Activated T-helper 2 cell treated with anti-CD3 and anti-CD28 coated beads, Interferon-gamma antibody, Interleukin-2, Interleukin-4, amounts not matched to agents 10 μg/mL and 5 μg/mL and 100 μg/mL, durations not matched to agents 14 hours and 24 hours and 36 hours (primary cell): Measurements from ENCODE around the gene TUBB1. TPM values are rescaled to one million over a fixed set of nuclear protein-coding genes. Genes with fewer than 3 reads are reported as not detected.
A peak's percentile ranks its signal among the peaks of the same experiment; 100 is the strongest.

Experiments used
- DNase-seq: peaks from one replicate; pipeline ENCODE4 v3.0.0; 2021; ENCODE audit warnings: low spot score
- H3K27ac Mint-ChIP-seq: one replicate; pipeline ENCODE4 v1.8.0; 2021; ENCODE audit warnings: mixed read lengths
- H3K27me3 Mint-ChIP-seq: one replicate; pipeline ENCODE4 v1.8.0; 2021; ENCODE audit warnings: low read depth, mixed read lengths
- H3K36me3 Mint-ChIP-seq: one replicate; pipeline ENCODE4 v1.8.0; 2021; ENCODE audit warnings: low read depth, mixed read lengths
- H3K4me1 Mint-ChIP-seq: one replicate; pipeline ENCODE4 v1.8.0; 2021; ENCODE audit warnings: low read depth, mixed read lengths
- H3K4me3 Mint-ChIP-seq: one replicate; pipeline ENCODE4 v1.8.0; 2021; ENCODE audit warnings: low read depth, mild to moderate bottlenecking, moderate library complexity, mixed read lengths
- H3K9me3 Mint-ChIP-seq: one replicate; pipeline ENCODE4 v1.8.0; 2021; ENCODE audit warnings: mixed read lengths
- intact Hi-C: fragments of 100-400 bp; cut with micrococcal nuclease; formaldehyde crosslinking; loops from one replicate; pipeline ENCODE4 v1.15.1; 2023
- total RNA-seq: library from RNA; stranded (reverse); gene quantifications from 2 replicates; pipeline ENCODE4 v1.2.3, GENCODE V29; 2022

Gene TUBB1
- total RNA-seq, 1 donor from 2014 or later: not detected

- DNase-seq: no peak
Measured at GRCh38 chr20:59023616-59024015, 4.4 kb downstream of the TUBB1 start.

GRCh38 chr20:59024111-59024530, 4.9 kb downstream of the TUBB1 start:
- H3K4me3 Mint-ChIP-seq: no peak overlapping the region
- no peaks in the 10 kb centered on the region for H3K27me3 Mint-ChIP-seq
- H3K9me3 Mint-ChIP-seq: no peaks in the 10 kb centered on the region
- H3K36me3 Mint-ChIP-seq: peaks cover 63% of the 10 kb centered on the region
- no peak for DNase-seq
- H3K4me1 Mint-ChIP-seq: peaks cover 28% of the 10 kb centered on the region
- intact Hi-C loops: no loop called here
- H3K27ac Mint-ChIP-seq: no peak overlapping the region

More at GRCh38 chr20:59023616-59024015, 4.4 kb downstream of the TUBB1 start:
- Mint-ChIP-seq H3K27me3 (no peaks in the 10 kb centered on the region), H3K4me3 (no peak overlapping the region), H3K9me3 (no peaks in the 10 kb centered on the region), H3K4me1 (peaks cover 23% of the 10 kb centered on the region), H3K36me3 (peaks cover 58% of the 10 kb centered on the region), H3K27ac (no peak overlapping the region)
- intact Hi-C loops: no loop called here

GRCh38 chr20:59025086-59025485, 5.9 kb downstream of the TUBB1 start:
- DNase-seq: no peak
- no peak overlapping the region for H3K4me3 Mint-ChIP-seq
- H3K27me3 Mint-ChIP-seq: no peaks in the 10 kb centered on the region
- H3K4me1 Mint-ChIP-seq: peaks cover 37% of the 10 kb centered on the region
- intact Hi-C loops: no loop called here
- H3K27ac Mint-ChIP-seq: no peak overlapping the region
- peaks cover 73% of the 10 kb centered on the region for H3K36me3 Mint-ChIP-seq
- H3K9me3 Mint-ChIP-seq: no peaks in the 10 kb centered on the region

GRCh38 chr20:59025511-59025910, 6.3 kb downstream of the TUBB1 start:
- peaks cover 77% of the 10 kb centered on the region for H3K36me3 Mint-ChIP-seq
- H3K27ac Mint-ChIP-seq: no peak overlapping the region
- H3K9me3 Mint-ChIP-seq: no peaks in the 10 kb centered on the region
- no peaks in the 10 kb centered on the region for H3K27me3 Mint-ChIP-seq
- no peak for DNase-seq
- intact Hi-C loops: no loop called here
- H3K4me3 Mint-ChIP-seq: no peak overlapping the region
- peaks cover 41% of the 10 kb centered on the region for H3K4me1 Mint-ChIP-seq

- intact Hi-C loops: no loop called here
- Mint-ChIP-seq H3K4me3 (no peak overlapping the region), H3K27ac (peak overlapping the region; percentile 9)
Measured at GRCh38 chr20:59026904-59027740, 7.9 kb downstream of the TUBB1 start.

GRCh38 chr20:59027741-59028320, 8.6 kb downstream of the TUBB1 start:
- Mint-ChIP-seq H3K27me3 (no peaks in the 10 kb centered on the region), H3K36me3 (peaks cover 85% of the 10 kb centered on the region), H3K4me1 (peaks cover 50% of the 10 kb centered on the region), H3K4me3 (no peak overlapping the region), H3K27ac (no peak overlapping the region), H3K9me3 (no peaks in the 10 kb centered on the region)
- intact Hi-C loops: no loop called here
- DNase-seq: no peak

More at GRCh38 chr20:59026904-59027740, 7.9 kb downstream of the TUBB1 start:
- no peak for DNase-seq
- peaks cover 87% of the 10 kb centered on the region for H3K36me3 Mint-ChIP-seq
- no peaks in the 10 kb centered on the region for H3K9me3 Mint-ChIP-seq
- H3K27me3 Mint-ChIP-seq: no peaks in the 10 kb centered on the region
- peaks cover 48% of the 10 kb centered on the region for H3K4me1 Mint-ChIP-seq

- H3K27ac Mint-ChIP-seq: peak overlapping the region; percentile 18
Measured at GRCh38 chr20:59028812-59029211, 9.6 kb downstream of the TUBB1 start.

GRCh38 chr20:59030911-59031563, 11.8 kb downstream of the TUBB1 start:
- H3K4me3 Mint-ChIP-seq: peak overlapping the region; percentile 93
- H3K27me3 Mint-ChIP-seq: no peaks in the 10 kb centered on the region
- H3K27ac Mint-ChIP-seq: peak overlapping the region; percentile 89
- intact Hi-C loops: loop anchor here (5.0 kb wide), 1 partner anchor 49 kb away; the partner anchor contains the start of gene NELFCD
- H3K9me3 Mint-ChIP-seq: no peaks in the 10 kb centered on the region
- peaks cover 86% of the 10 kb centered on the region for H3K36me3 Mint-ChIP-seq
- DNase-seq: no peak
- H3K4me1 Mint-ChIP-seq: peaks cover 60% of the 10 kb centered on the region

More at GRCh38 chr20:59028812-59029211, 9.6 kb downstream of the TUBB1 start:
- intact Hi-C loops: no loop called here
- H3K4me1 Mint-ChIP-seq: peaks cover 52% of the 10 kb centered on the region
- peak overlapping the region; percentile 54 for H3K4me3 Mint-ChIP-seq
- H3K9me3 Mint-ChIP-seq: no peaks in the 10 kb centered on the region
- H3K27me3 Mint-ChIP-seq: no peaks in the 10 kb centered on the region
- peaks cover 81% of the 10 kb centered on the region for H3K36me3 Mint-ChIP-seq
- no peak for DNase-seq

GRCh38 chr20:59031564-59032022, 12.4 kb downstream of the TUBB1 start:
- intact Hi-C loops: loop anchor here (1.0 to 5.0 kb wide), 3 partner anchors 11 to 139 kb away; partner anchors contain the start of genes NELFCD and PRELID3B
- Mint-ChIP-seq H3K27me3 (no peaks in the 10 kb centered on the region), H3K9me3 (no peaks in the 10 kb centered on the region), H3K4me3 (peak overlapping the region; percentile 93), H3K36me3 (peaks cover 86% of the 10 kb centered on the region), H3K27ac (peak overlapping the region; percentile 89), H3K4me1 (peaks cover 65% of the 10 kb centered on the region)
- no peak for DNase-seq

GRCh38 chr20:59032023-59032712, 12.9 kb downstream of the TUBB1 start, which contains the start of gene ATP5F1E:
TSS of gene ATP5F1E (minus strand) at chr20:59032335. CDS start at chr20:59032251, 84 bp downstream.
- H3K27me3 Mint-ChIP-seq: no peaks in the 10 kb centered on the region
- H3K4me3 Mint-ChIP-seq: peak within 1 kb of the TSS; percentile 93

GRCh38 chr20:59032713-59033059, 13.5 kb downstream of the TUBB1 start:
- Mint-ChIP-seq H3K27ac (peak overlapping the region; percentile 64), H3K9me3 (no peaks in the 10 kb centered on the region), H3K4me3 (peak overlapping the region; percentile 80), H3K4me1 (peaks cover 65% of the 10 kb centered on the region), H3K27me3 (no peaks in the 10 kb centered on the region), H3K36me3 (peaks cover 86% of the 10 kb centered on the region)
- intact Hi-C loops: loop anchor here (1.0 to 5.0 kb wide), 3 partner anchors 10 to 140 kb away; partner anchors contain the start of genes NELFCD and PRELID3B
- DNase-seq: no peak

More at GRCh38 chr20:59032023-59032712, 12.9 kb downstream of the TUBB1 start, which contains the start of gene ATP5F1E:
- DNase-seq: peak; percentile 94
- H3K4me1 Mint-ChIP-seq: peaks cover 65% of the 10 kb centered on the region
- H3K27ac Mint-ChIP-seq: peak within 1 kb of the TSS; percentile 89
- intact Hi-C loops: loop anchor here (1.0 to 5.0 kb wide), 3 partner anchors 10 to 139 kb away; partner anchors contain the start of genes NELFCD and PRELID3B
- no peaks in the 10 kb centered on the region for H3K9me3 Mint-ChIP-seq
- H3K36me3 Mint-ChIP-seq: peaks cover 86% of the 10 kb centered on the region

GRCh38 chr20:59033093-59033492, 13.9 kb downstream of the TUBB1 start:
- H3K27me3 Mint-ChIP-seq: no peaks in the 10 kb centered on the region
- H3K4me3 Mint-ChIP-seq: peak overlapping the region; percentile 80
- no peak for DNase-seq
- peak overlapping the region; percentile 64 for H3K27ac Mint-ChIP-seq
- no peaks in the 10 kb centered on the region for H3K9me3 Mint-ChIP-seq
- H3K4me1 Mint-ChIP-seq: peaks cover 64% of the 10 kb centered on the region
- intact Hi-C loops: loop anchor here (2.0 to 5.0 kb wide), 2 partner anchors 51 to 140 kb away; partner anchors contain the start of gene NELFCD
- peaks cover 86% of the 10 kb centered on the region for H3K36me3 Mint-ChIP-seq
